Spleen (tissue), 7 donors: ENCODE data around the gene KRT31.

Source experiments
- CTCF ChIP-seq, 11 experiments: fragments of 200-600 bp in 7 of 11; fragments of 450-650 bp in 4 of 11; sonication (generic) in 4 of 11; IDR thresholded peaks in 8 of 11; conservative IDR thresholded peaks in 3 of 11; 1 replicate in 7 of 11; 2 replicates in 4 of 11; pipeline versions ENCODE4 v1.4.0 to v1.8.0; 2016 to 2021; ENCODE audit warnings: antibody characterized with exemption in 11 of 11, inconsistent platforms in 4 of 11, mild to moderate bottlenecking in 1 of 11
- POLR2A ChIP-seq, 3 donors: fragments of 450-650 bp; IDR thresholded peaks; one replicate each; pipeline ENCODE4 v1.5.1; 2017; ENCODE audit warnings: antibody characterized with exemption in 3 of 3, mild to moderate bottlenecking in 1 of 3
- donor health status: DM: no; HTN: no; CAD: no; lungs with moderate emphysema.
- donor health status: DM: no; HTN: no; CAD: no.
- donor health status: DM: no; HTN: no; CAD: no.

- TF ChIP-seq CTCF (IDR thresholded peaks at IDR 0.05 in 8 of 11, conservative IDR thresholded peaks at IDR 0.05 in 3 of 11) (no peak), POLR2A (IDR thresholded peaks at IDR 0.05) (no peak)
Measured at GRCh38 chr17:41351177-41351576, 46.2 kb downstream of the KRT31 start.
